Measurements from ENCODE around the gene F5.
A peak's percentile ranks its signal among the peaks of the same experiment; 100 is the strongest.

F5 gene

DNA sequence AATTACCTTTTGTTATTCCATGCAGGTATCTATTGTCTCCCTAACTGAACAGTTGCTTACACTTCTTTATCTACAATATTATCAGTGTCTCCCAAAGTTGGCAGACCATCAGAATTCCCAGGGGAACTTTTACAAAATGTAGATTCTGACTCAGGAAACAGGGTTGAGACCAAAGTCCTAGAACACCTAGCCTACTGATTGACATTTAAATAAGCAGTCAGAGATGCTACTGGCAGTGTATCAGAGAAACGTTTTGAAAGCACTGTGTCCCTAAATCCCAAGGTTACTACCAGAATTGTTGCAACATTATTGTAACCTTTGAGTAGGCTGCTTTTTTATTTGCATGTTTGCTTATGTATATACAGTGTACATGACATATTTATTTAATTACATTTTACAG is 1.8 kb upstream of the F5 start:
- DNase-seq (ENCODE audit: low read depth) = no peak

DNA sequence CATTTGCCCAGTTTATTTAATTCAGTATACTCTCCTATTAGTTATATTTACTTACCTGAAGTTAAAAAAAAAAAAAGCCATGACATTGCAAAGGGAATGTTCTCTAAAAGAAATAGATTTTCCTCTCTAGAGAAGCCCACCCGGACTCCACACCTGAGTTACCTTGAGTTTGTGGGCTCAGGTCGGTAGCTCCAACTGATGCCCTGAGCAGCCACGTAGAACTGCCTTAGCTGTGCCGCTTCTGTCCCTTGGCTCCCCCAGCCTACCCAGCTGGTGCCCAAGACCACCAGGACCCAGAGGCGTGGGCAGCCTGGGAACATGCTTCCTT is 250 bp downstream of the F5 start:
- no peak for DNase-seq (ENCODE audit: low read depth)

DNA sequence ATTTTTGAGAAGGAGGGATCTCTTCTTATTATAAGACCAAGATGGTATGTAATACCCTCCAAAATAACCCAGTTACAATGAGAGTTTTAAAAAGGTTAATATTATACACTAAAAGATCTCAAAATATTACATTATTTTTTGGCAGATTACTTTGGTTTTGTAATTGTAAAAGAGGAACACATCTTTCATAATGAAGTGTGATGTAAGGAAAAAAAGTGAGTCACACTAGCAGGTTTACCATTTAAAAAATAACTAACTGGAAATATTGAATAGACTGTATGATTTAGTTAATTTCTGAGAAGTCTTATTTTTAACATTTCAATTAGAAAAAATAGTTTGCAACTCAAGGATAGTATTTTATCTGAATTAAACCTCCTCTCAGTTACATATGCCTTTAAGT is 1.1 kb downstream of the F5 start:
- DNase-seq (ENCODE audit: low read depth) = no peak

DNA sequence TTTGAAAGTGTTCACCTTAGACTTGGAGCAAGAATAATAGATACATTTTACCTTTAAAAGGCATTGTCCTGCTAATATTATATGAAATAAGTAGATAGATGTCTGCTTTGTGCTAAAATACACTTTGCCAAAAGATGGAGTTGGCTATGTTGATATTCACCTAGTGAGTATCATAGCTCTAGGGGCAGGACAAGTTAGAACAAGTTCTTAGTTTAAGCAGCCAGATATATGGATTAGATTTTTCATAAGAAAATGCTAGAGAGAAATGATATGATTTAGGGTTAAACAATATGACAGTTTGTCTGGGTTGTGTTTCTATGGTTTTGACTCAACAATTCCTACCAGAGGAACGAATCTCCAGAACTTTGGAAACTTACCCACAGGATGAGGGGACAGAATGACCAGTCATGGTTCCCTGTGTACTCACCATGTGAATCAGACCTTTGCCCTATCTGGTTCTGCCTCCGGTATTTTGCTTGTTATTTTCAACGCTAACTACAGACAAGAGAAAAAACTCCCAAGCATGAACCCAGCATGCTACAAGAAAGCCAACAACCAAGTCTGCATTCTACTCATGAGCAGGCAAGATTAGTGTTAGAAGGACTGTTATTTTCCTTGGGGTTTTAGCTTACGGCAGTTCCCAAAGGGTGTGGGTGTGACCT is 1.7 kb downstream of the F5 start:
- DNase-seq (ENCODE audit: low read depth) = no peak

DNA sequence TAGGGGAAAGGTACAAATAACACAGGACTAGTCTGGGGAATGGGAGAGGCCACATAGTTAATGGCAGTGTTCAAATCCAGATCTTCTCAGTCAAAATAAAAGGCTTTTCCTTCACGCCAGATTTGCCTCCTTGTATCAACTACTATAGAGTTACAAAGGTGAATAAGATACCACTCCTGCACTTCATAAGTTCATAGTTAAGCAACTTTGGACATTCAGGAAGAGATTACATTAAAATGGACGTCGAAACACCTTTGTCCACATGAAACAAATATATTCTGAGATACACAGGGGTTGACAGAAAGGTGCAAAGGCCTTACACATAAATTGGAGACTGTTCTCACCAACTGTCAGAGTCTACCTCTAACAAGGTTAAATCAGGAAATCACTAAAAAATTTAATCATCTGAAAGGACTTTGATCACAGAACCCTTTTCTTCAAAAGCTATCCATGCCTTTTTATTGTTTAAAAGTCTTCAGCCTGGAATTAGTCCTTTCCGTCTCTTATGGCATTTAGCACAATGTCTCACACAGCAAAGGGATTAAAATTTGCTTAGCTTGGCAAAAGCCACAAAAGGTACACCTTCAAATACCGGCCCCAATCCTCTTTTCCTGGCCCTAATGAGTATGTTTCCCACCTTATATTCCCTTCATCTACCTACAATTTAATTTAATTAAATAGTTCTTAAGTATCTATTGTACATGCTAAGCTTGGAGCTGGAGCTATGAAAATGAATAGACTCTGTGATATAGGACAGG is 8.1 kb downstream of the F5 start:
- DNase-seq (ENCODE audit: low read depth) = no peak

DNA sequence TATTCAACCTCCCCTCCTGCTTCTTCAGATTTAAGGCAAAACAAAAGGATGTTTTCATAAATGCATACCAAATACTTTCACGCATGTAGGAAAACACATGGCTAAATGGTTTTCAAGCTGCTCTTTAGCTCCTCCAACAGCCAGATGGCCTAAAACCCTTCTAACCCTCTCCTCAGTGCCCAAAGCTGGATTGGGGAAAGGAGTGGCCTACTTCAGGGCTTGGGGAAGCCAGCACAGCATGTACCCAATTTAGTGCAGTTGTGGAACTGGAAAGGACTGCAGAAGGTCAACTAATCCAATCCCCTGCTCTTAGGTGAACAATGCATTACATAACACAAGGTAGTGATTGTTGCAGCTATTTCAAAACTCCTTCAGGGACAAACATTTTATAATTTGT is 9.3 kb downstream of the F5 start:
- DNase-seq (ENCODE audit: low read depth) = no peak

DNA sequence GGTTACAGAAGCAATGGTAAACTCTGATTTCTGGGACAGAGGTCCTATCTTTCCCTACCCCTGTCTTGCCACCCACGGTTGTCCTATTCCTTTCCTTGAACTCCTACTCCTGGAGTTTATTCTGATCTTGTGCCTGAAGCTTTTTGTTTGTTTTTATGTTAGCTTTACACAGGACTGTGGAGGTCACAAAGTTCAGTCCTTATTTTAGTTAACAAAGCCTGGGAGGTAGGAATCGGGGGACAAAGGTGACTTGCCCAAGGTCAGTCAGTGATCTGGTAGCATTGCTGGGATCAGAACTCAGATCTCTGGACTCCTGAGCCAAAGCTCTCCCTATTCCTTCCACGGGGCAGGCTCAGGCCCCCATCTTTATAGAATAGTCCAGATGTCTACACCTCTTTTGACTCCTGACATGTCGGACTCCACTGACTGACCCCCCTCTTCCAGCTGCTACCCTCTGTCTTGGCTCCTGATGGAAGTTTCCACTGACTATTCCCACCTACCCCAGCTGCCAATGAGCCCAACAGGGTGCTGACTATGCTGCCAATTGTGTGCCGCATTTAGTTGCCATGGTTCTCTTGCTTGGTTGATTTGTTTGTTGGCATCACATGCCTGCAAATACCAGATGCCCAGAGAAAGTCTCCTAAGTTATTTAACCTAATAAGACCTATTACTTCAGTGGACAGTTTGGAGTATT is 9.9 kb downstream of the F5 start:
- no peak for DNase-seq (ENCODE audit: low read depth)

DNA sequence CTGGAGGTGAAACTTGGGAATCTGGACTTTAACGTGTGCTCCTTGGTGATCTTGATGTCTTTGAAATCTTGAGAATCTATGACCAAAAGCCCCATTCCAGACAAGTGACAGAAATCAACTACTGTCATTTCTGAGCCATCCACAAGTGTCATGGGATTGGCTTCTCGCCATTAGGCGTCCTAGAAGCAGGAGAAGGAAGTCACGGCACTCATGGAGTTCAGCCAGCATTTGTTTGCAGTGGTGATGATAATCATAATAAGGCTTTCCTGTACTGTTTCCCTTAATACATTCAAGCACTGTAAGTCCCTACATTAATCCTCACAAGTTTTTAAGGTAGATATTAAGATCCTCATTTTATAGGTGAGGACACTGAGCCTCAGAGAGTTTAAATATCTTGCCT is 11.9 kb downstream of the F5 start:
- DNase-seq (ENCODE audit: low read depth) = no peak

DNA sequence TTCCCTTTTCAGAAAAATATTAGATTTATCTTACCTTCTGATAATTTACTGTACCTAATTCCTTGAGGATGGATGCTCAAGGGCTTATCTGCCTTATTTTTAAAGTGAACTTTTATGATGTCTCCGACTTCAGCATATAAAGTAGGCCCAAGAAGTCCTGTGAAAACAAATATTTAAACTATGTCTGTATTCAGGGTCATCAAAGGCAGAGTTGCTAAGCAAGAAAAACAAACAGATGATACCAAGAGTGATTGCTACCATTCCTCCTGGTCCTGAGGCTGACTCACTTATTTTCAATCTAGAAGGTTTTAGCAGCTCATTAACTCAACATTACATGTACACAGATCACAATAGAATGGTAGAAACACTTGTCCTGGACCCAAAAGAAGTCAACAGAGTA is 14.1 kb downstream of the F5 start:
- DNase-seq (ENCODE audit: low read depth) = no peak

DNA sequence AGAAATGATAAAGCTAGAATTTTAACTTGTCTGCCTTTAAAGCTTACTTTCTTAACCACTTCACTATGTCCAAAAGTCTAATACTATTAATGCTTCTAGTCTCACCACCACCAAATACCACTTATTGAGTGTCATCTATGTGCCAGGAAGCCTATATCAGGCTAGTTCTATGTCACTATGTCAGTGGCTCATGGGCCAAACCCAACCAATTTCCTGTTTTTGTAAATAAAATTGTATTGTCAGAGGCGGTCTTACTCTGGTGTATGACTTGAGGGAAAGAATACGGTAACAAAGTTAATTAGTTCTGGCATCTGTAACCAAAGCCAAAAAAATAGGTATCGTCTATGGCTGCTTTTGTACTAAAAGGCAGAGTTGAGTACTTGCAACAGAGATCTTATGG is 14.8 kb downstream of the F5 start:
- DNase-seq (ENCODE audit: low read depth) = no peak

DNA sequence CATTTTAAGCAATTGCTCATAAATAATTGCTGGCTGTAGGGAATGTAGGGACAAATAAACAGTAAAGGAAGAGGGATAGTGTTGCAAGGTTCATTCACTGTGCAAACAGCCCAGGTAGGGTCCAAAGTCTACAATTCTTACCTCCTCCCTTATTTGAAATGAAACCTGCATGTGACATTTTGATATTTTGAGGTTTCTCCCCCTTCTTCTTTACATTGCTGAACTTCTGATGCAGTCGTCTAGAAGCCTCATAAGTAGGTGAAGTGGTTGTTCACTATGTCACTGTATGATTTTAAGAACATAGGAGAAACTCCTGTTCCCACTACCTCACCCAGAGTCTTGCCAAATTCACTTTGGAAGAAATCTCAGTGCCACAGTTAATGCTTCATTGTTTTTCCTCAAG is 16.1 kb downstream of the F5 start:
- DNase-seq (ENCODE audit: low read depth) = no peak

DNA sequence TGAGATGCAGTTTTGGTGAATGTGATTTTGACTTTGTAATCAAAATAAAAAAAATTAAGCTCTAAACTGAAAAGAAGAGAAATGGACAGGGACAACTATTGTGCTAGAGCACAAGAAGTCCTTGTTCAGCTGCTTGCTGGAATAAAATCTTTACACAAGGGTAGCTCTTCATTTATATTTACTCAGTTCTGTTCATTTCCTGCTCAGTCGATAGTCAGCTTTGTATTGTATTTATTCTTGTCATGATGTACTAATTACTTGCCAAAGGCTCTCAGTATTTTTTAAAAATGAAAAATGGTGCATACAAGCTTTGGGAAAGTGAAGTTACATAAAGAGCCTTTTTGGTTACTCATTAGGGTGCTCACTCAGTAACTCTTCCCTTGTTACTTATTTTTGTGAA is 17.8 kb downstream of the F5 start:
- no peak for DNase-seq (ENCODE audit: low read depth)

DNA sequence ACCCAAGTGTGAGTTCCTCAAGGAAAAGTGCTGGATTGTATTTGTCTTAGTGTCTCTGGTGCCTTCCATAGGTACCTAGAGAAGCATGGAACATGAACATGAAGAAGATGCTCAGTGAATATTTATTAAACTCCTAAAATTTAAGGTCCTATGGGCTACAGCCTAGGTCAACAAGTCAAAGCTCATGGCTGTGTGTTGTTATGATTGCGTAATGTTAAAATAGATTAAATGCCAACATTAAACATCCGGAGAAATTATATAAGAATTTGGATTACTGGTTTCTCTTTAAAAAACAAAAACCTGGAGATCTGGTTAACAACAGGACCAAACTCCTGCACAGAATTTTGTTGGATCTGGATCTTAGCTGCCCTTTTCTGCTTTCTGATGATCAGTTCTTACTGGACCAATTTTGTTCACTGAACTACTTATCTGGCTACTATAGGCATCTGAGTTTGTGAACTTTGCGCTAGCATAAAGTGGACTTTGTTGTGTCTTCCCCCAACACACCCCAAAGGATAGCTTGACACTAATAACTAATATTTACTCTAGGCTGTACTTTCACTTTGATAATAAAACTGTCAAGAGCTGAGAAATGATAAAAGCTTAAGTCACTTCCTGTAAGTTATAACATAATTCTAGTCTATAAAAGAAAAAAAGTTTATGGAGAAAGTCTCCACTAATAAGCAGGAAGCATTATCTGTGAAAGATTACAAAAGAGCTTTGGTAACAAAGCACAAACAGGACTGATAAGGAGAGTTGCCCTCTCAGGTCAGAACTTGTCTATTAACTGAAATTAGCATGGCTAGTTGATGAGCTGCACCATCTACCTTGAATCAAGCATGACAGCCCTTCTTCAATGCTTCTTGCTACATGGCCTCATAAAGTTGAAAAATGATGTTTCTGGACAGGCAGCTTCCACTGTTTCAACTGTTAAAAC is 20.7 kb downstream of the F5 start:
- DNase-seq (ENCODE audit: low read depth) = no peak

DNA sequence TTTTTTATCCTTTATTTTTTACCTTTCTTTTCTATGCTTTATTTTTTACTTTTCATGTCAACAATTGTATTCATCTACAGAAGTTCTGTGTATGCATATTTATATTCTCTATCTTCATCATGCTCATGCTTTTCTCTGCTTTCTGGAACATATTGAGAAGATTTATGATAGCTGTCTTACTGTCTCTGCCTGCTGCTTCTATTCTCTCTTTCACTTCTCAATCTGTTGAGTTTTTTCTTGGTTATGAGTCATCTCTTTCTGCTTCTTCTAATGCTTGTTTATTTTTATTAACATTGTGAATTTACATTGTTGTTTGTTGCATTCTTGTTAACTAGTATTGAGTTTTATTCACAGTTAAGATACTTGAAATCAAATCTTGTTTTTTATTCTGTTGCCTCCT is 22.6 kb downstream of the F5 start:
- no peak for DNase-seq (ENCODE audit: low read depth)

DNA sequence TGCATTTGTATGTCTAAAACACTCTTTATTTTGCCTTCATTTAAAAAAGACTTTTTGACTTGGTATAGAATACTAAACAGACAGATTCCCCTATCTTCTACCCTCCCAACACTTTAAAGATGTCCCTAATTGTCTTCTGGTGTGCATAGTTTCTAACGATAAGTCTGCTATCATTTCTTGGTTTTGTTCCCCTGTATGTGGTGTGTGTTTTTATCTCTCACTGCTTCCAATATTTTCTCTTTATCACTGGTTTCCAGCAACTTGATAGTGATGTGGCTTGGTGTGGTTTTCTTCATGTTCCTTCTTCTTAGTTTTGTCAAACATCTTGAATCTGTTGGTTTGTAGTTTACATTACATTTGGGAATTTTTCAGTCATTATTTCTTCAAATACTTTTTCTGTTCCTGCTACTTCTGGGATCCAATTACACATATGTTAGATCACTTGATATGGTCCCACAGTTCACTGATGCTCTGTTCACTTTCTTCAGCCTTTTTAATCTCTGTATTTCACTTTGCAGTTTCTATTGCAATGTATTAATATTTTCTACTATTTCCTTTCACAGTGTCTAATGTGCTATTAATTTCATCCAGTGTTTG is 23.2 kb downstream of the F5 start:
- DNase-seq (ENCODE audit: low read depth) = no peak

DNA sequence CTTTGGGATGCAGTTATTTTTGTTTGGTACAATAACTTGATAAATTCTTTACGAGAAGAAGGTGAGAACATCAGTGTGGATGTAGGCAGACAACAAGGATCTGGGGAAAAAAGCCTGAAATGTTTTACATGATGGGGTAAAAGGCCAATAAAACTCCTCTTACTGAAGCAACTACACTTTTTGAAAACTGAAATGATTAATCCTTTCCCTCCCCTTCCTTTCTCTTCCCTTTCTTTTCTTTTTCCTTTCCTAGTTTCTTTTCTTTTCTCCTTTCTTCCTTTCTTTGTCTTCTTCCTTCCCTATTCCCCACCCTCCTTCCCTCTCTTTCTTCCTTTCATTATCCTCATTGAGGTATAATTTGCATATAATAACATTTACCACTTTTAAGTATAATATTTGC is 24.6 kb downstream of the F5 start:
- DNase-seq (ENCODE audit: low read depth) = no peak

DNA sequence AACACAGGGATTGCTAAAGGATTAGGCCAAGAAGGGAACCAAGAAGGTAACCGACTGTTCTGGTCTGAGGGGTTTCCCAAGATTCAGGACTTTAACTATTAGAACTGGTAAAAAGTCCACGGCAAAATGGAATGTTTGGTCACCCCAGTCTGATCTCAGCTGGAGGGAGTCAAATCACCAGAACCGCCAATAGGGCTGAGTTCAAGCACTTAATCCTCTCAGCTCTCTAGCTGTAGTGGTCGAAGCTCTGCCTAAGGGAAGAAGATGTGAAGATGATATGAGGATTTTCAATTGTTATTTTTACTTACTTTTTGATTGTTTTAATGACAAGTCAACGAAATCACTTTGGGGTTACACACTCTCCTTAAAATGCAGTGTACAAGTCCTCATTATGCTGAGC is 29.1 kb downstream of the F5 start:
- no peak for DNase-seq (ENCODE audit: low read depth)

DNA sequence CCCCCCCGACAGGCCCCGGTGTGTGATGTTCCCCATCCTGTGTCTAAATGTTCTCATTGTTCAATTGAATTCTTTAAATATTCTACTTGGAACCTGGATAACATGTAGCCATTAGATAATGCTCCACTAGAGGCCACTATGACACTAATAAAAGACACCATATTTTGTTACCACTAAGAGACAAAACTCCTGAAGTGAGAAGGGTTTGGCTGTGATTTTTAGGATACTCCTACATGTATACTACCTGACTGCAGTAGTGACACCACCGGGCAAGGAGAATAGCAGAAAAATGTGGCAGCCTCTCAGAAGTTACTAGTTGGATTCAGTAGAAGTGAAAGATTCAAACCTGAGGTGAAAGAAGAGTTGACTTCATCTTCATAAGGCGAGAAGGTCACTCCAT is 36.0 kb downstream of the F5 start:
- DNase-seq (ENCODE audit: low read depth) = peak; percentile 18

DNA sequence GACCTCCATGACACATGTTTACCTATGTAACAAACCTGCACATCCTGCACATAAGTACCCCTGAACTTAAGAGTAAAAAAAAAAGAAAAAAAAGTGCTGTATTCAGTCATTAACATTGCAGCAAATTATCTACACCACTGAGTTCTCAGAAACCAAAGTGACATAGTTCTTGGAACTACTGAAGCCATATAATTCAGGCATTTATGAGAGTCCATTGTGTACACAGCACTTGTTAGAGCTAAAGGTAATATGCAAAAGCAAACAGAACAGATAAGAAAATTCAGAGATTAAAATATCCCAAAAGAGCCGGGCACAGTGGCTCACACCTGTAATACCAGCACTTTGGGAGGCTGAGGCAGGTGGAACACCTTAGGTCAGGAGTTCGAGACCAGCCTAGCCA is 38.0 kb downstream of the F5 start:
- no peak for DNase-seq (ENCODE audit: low read depth)

DNA sequence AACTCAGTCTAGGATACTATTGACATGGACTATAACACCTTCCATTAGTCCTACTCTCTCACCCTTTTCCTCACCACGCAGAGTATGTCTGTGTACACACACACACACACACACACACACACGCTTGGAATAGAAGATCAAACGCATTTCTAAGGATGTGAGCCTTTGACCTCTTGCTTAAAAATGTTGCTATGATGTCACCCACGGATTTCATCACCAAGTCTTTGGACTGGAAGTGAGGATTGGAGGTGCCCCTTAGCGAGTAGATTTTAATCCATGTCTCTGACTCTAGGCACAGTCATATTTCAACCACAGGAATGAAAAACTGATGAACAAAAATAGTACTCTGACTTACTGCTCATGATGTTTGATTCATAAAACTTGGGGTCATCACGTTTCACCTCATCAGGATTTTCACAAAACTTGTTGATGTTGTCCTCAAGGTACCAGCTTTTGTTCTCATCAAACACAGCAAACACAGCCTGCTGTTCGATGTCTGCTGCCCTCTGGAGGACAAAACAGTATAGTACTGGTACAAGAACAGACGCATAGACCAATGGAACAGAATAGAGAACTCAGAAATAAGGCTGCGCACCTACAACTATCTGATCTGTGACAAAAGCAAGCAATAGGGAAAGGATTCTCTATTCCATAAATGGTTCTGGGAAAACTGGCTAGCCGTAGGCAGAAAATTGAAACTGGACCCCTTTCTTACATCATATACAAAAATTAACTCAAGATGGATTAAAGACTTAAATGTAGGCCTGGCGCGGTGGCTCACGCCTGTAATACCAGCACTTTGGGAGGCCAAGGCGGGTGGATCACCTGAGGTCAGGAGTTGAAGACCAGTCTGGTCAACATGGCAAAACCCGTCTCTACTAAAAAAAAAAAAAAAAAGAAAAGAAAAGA is 39.9 kb downstream of the F5 start:
- peak; percentile 68 for DNase-seq (ENCODE audit: low read depth)

DNA sequence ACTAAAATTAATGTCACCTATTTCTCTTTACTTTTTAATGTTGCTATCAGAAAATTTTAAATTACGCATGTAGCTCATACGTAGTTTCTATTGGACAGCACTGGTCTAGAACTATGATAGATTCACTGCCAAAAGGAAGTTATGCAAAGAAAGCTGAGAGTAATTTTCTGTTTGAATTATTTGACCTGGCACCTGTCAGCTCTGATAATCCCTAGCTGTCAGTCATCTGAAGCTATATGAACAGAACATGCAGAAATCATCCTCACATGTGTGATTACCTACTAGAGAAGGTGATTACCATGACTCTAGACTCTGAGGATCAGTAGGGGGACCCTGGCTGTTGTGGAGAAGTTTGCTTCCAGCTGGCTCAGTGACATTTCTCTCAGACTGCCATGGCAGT is 40.8 kb downstream of the F5 start:
- no peak for DNase-seq (ENCODE audit: low read depth)
